Measurements from ENCODE around the gene TNS3. TPM values are rescaled to one million over a fixed set of nuclear protein-coding genes. Genes with fewer than 3 reads are reported as not detected.

TNS3 gene
- total RNA-seq, 1 donor from 2014 or later = 452 TPM

DNA sequence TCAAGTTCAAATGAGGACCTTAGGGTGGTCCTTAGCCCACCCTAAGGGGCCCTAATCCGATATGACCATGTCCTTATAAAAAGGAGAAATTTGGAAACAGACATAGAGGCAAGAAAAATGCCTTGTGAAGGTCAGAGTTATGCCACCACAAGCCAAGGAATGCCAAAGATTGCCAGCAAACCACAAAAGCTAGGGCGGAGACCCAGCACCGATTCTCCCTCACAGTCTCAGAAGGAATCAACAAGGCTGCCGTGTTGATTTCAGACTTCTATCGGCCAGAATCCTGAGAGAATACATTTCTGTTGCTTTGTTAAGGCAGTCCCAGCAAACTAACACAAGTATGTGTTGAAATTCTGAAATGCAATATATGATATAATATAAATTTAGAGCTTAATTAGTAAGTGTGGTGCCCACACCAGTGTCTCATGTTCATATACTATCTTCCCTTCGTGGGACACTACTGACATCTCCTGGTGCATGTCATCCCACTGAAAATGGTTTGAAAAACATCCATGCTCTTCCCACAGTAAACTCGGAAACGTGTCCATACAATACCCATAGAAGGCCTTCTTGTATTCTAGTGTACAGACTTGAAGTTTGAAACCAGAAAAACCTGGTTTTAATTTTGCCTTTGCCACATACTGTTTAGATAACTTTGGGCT, 349.0 kb downstream of the TNS3 start:
- Mint-ChIP-seq H3K9me3 (no peaks in the 10 kb centered on the region), H3K27me3 (ENCODE audit: low read depth) (no peaks in the 10 kb centered on the region), H3K4me1 (no peaks in the 10 kb centered on the region), H3K27ac (no peak overlapping the region), H3K4me3 (no peak overlapping the region), H3K36me3 (no peaks in the 10 kb centered on the region)
- TF ChIP-seq, protein P1, sequence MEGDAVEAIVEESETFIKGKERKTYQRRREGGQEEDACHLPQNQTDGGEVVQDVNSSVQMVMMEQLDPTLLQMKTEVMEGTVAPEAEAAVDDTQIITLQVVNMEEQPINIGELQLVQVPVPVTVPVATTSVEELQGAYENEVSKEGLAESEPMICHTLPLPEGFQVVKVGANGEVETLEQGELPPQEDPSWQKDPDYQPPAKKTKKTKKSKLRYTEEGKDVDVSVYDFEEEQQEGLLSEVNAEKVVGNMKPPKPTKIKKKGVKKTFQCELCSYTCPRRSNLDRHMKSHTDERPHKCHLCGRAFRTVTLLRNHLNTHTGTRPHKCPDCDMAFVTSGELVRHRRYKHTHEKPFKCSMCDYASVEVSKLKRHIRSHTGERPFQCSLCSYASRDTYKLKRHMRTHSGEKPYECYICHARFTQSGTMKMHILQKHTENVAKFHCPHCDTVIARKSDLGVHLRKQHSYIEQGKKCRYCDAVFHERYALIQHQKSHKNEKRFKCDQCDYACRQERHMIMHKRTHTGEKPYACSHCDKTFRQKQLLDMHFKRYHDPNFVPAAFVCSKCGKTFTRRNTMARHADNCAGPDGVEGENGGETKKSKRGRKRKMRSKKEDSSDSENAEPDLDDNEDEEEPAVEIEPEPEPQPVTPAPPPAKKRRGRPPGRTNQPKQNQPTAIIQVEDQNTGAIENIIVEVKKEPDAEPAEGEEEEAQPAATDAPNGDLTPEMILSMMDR (IDR thresholded peaks at IDR 0.05; ENCODE audit: unreplicated experiment) = no peak
- DNase-seq (ENCODE audit: low spot score in 2 of 2, unreplicated experiment in 2 of 2) = no peak

DNA sequence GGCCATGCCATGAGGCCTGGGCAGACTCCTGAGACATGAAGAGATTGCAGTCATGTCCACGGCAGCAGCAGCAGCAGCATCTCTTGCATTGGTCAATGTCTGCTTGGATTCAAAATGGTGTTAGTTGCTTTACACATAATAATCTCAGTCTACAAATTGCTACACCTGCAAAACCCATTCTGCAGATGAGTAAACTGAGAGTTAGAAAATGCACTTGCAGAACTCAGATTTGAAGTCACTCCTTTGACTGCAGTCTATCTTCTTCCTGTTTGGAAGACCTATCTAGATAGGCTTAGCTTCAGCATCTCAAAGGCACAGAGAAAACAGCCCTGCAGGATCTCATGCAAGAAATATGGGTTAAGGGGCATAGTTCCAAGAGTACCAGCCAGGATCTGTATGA, 350.3 kb downstream of the TNS3 start:
- Mint-ChIP-seq H3K9me3 (no peaks in the 10 kb centered on the region), H3K36me3 (no peaks in the 10 kb centered on the region)

DNA sequence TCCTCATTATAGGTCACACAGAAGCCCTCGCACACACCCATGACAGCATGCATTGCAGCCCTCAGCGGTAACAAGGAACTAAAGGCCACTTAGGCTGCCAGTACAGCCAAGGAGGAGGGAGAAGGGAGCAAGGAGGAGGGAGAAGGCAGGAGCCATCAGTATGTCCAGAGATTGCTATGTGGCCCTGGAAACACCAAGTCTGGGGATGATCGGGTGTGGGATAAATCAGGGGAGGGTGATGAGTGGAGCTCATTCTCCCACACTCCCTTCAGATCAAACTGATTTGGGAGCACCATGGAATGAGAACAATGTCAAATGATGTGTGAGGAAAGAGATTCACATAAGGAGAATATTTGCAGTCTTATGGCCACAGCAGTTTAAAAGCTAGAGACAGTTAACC, 350.9 kb downstream of the TNS3 start:
- no peak for DNase-seq (ENCODE audit: low spot score in 2 of 2, unreplicated experiment in 2 of 2)
- Mint-ChIP-seq H3K9me3 (no peaks in the 10 kb centered on the region), H3K4me3 (no peak overlapping the region), H3K4me1 (peaks cover 2% of the 10 kb centered on the region), H3K27ac (no peak overlapping the region), H3K27me3 (ENCODE audit: low read depth) (no peaks in the 10 kb centered on the region), H3K36me3 (no peaks in the 10 kb centered on the region)
- TF ChIP-seq, protein P1 (IDR thresholded peaks at IDR 0.05; ENCODE audit: unreplicated experiment) = no peak

More for the DNA sequence above, 350.3 kb downstream of the TNS3 start:
- no peak overlapping the region for H3K27ac Mint-ChIP-seq
- H3K27me3 Mint-ChIP-seq (ENCODE audit: low read depth) = no peaks in the 10 kb centered on the region
- H3K4me3 Mint-ChIP-seq = no peak overlapping the region
- TF ChIP-seq, protein P1 (IDR thresholded peaks at IDR 0.05; ENCODE audit: unreplicated experiment) = no peak
- H3K4me1 Mint-ChIP-seq = peaks cover 2% of the 10 kb centered on the region
- no peak for DNase-seq (ENCODE audit: low spot score in 2 of 2, unreplicated experiment in 2 of 2)

DNA sequence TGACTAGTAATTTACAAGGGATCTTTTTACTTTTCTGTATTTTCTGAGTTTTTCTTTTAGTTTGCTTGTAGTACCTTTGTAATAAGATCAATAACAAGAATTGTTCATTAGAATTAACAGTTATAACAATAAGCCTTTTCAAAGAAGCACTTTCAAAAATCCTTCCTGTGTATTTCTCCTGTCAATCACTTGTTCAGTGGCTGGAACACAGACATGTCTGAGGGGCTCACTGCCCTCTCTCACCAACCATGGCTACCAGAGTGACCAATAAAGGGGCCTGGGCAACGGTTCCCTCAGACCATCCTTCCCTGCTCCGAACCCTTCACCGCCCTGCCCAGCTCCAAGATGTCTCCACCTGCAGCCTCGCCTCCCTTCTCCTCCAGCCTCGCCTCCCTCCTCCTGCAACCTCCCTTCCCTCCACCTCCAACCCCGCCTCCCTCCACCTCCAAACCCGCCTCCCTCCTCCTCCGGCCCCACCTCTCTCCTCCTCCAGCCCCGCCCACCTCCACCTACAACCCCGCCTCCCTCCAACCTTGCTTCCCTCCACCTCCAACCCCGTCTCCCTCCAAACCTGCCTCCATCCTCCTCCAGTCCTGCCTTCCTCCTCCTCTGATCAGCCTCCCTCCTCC, 353.4 kb downstream of the TNS3 start:
- H3K27me3 Mint-ChIP-seq (ENCODE audit: low read depth) = no peaks in the 10 kb centered on the region
- H3K4me3 Mint-ChIP-seq = no peak overlapping the region
- peaks cover 8% of the 10 kb centered on the region for H3K9me3 Mint-ChIP-seq
- TF ChIP-seq, protein P1 (IDR thresholded peaks at IDR 0.05; ENCODE audit: unreplicated experiment) = no peak
- H3K36me3 Mint-ChIP-seq = no peaks in the 10 kb centered on the region
- DNase-seq (ENCODE audit: low spot score in 2 of 2, unreplicated experiment in 2 of 2) = no peak
- H3K27ac Mint-ChIP-seq = no peak overlapping the region
- peaks cover 2% of the 10 kb centered on the region for H3K4me1 Mint-ChIP-seq

DNA sequence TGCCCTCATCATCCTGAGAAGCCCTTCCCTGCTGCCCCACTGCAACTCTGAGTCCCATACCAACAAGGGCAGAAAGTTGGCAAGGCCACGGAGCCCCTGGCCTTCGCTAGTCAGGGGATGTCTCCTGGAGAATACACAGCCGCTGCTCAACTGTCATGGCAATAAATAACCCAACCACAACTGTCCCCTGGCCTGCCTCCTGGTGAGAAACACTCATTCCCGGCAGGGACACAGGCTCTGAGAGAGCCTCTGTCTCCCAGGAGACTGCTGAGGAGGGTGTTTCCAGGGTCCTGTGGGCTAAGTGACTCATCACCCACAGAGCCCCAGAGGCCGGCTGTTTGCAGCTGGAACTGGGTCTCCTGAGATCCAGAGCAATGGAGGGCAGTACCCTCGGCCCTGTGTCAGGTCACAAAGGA, 354.1 kb downstream of the TNS3 start:
- Mint-ChIP-seq H3K4me3 (no peak overlapping the region), H3K4me1 (peaks cover 2% of the 10 kb centered on the region), H3K27me3 (ENCODE audit: low read depth) (no peaks in the 10 kb centered on the region), H3K36me3 (no peaks in the 10 kb centered on the region), H3K27ac (no peak overlapping the region), H3K9me3 (peaks cover 8% of the 10 kb centered on the region)
- TF ChIP-seq, protein P1 (IDR thresholded peaks at IDR 0.05; ENCODE audit: unreplicated experiment) = no peak
- no peak for DNase-seq (ENCODE audit: low spot score in 2 of 2, unreplicated experiment in 2 of 2)

Data from mesothelial cell of epicardium (in vitro differentiated cells).